K562 (cell line): ENCODE results near the gene C6orf62. TPM values are rescaled to one million over a fixed set of nuclear protein-coding genes. Genes with fewer than 3 reads are reported as not detected.

Source experiments
- BDP1 ChIP-seq: IDR thresholded peaks from 3 replicates; pipeline ENCODE4 v1.6.1; 2011; ENCODE audit not compliant: insufficient read length, insufficient read depth
- CBX2 ChIP-seq: fragments of 200-600 bp; sonication (generic); IDR thresholded peaks from one replicate; pipeline ENCODE4 v1.6.1; 2012; ENCODE audit warnings: mild to moderate bottlenecking, low read length, inconsistent platforms; ENCODE audit not compliant: insufficient read depth, poor library complexity, severe bottlenecking
- CREBBP ChIP-seq: IDR thresholded peaks from one replicate; pipeline ENCODE4 v1.6.1; 2012; ENCODE audit warnings: low read depth, mild to moderate bottlenecking, control low read depth, inconsistent platforms, low read length
- DNMT1 ChIP-seq: fragments of 450-650 bp; IDR thresholded peaks from 2 replicates; pipeline ENCODE4 v1.6.1; 2016; ENCODE audit warnings: antibody characterized with exemption, mild to moderate bottlenecking
- JUNB ChIP-seq: fragments of 450-650 bp; formaldehyde crosslinking; conservative IDR thresholded peaks from 2 replicates; pipeline ENCODE4 v1.4.0; 2020; ENCODE audit warnings: mild to moderate bottlenecking
- PPARD ChIP-seq: fragments of 250-450 bp; sonication (Bioruptor Pico); IDR thresholded peaks from 2 replicates; pipeline ENCODE4 v1.8.0; 2022; ENCODE audit warnings: inconsistent platforms, mild to moderate bottlenecking, moderate library complexity
- SETDB1 ChIP-seq: IDR thresholded peaks from one replicate; pipeline ENCODE4 v1.6.1; 2012; ENCODE audit warnings: low read length, control low read depth, inconsistent platforms
- TFAM ChIP-seq: fragments of 250-450 bp; sonication (Bioruptor Pico); conservative IDR thresholded peaks from 2 replicates; pipeline ENCODE4 v1.5.0; 2021; ENCODE audit warnings: mild to moderate bottlenecking, moderate library complexity
- TRIM24 ChIP-seq, 2 experiments: fragments of 450-650 bp; IDR thresholded peaks; 2 replicates each; pipeline ENCODE4 v1.6.1; 2016
- ZNF444 ChIP-seq: fragments of 250-450 bp; sonication (Bioruptor Pico); IDR thresholded peaks from 2 replicates; pipeline ENCODE4 v1.4.0; 2020; ENCODE audit warnings: mild to moderate bottlenecking, moderate library complexity
- ZNF561 ChIP-seq: fragments of 450-650 bp; formaldehyde crosslinking; conservative IDR thresholded peaks from 2 replicates; pipeline ENCODE4 v1.4.0; 2020; ENCODE audit warnings: mild to moderate bottlenecking, moderate library complexity
- ZNF668 ChIP-seq: fragments of 250-450 bp; sonication (Bioruptor Pico); IDR thresholded peaks from 2 replicates; pipeline ENCODE4 v1.8.0; 2022; ENCODE audit warnings: mild to moderate bottlenecking, inconsistent platforms
- polyA plus RNA-seq, 8 experiments: library from polyadenylated mRNA; depleted of rRNA in 4 of 8; stranded (reverse) in 5 of 8; unstranded in 3 of 8; fragments of >200 nt; fragmentation: Nextera tagmentation in 2 of 8; fragmentation: Illumina TruSeq in 1 of 8; extraction: Ambion mirVana in 2 of 8; extraction: Trizol in 1 of 8; gene quantifications; 2 replicates each; pipeline versions ENCODE4 v1.2.1 to v1.2.3, GENCODE V29; 2011 to 2014; ENCODE audit warnings: inconsistent platforms in 1 of 8, missing spikeins in 1 of 8
- total RNA-seq, 7 experiments: library from RNA; depleted of rRNA in 6 of 7; stranded (reverse); fragments of >200 nt in 6 of 7; fragmentation: Illumina TruSeq in 2 of 7; extraction: Trizol in 2 of 7; gene quantifications; 2 replicates each; pipeline versions ENCODE4 v1.2.1 to v1.2.3, GENCODE V29; 2011 to 2021; ENCODE audit warnings: low replicate concordance in 1 of 7
- TF ChIP-seq, protein P1 (sequence below): fragments of 250-450 bp; sonication (Bioruptor Pico); IDR thresholded peaks from 2 replicates; pipeline ENCODE4 v1.4.0; 2020; ENCODE audit warnings: mild to moderate bottlenecking, moderate library complexity, borderline replicate concordance
- TF ChIP-seq, protein P2 (sequence below), 2 experiments: fragments of 450-650 bp; formaldehyde crosslinking in 1 of 2; IDR thresholded peaks; 2 replicates each; pipeline versions ENCODE4 v1.4.0 to v1.6.1; 2014 to 2020; ENCODE audit warnings: mild to moderate bottlenecking in 2 of 2, borderline replicate concordance in 1 of 2, low read depth in 1 of 2
- TF ChIP-seq, protein P3 (sequence below): fragments of 450-650 bp; formaldehyde crosslinking; IDR thresholded peaks from 2 replicates; pipeline ENCODE4 v1.4.0; 2022; ENCODE audit warnings: missing genetic modification characterization

The C6orf62 gene
- total and polyA plus RNA-seq, 9 of the 15 experiments (the other 6 are each of a cell fraction or from before 2014, with no cell fraction given) = 48.5 to 579 (median 111) TPM

DNA sequence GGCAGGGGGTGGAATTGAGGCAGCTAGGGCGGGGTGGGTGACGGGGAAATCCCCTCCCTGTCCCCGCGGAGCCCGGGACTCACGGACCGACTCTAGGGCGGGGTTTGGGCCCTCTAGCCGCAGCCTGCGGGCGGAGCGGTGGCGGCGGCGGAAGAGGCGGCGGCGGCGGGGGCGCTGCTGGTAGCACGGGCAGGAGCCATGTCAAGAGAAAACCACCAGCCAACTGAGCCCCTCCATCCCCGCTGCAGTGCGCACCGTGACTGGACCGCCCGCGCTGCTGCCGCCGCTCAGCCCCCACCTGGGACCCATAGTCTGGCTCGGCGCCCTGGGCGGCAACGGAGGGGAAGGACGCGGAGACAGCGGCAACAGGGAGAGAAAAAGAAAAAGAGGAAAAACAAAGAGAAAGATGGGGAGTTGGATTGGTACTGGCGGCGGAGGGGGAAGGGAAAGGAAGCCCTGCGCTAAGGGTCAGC lies 1.2 kb upstream of the C6orf62 start (continued):
- TF ChIP-seq, protein P1, sequence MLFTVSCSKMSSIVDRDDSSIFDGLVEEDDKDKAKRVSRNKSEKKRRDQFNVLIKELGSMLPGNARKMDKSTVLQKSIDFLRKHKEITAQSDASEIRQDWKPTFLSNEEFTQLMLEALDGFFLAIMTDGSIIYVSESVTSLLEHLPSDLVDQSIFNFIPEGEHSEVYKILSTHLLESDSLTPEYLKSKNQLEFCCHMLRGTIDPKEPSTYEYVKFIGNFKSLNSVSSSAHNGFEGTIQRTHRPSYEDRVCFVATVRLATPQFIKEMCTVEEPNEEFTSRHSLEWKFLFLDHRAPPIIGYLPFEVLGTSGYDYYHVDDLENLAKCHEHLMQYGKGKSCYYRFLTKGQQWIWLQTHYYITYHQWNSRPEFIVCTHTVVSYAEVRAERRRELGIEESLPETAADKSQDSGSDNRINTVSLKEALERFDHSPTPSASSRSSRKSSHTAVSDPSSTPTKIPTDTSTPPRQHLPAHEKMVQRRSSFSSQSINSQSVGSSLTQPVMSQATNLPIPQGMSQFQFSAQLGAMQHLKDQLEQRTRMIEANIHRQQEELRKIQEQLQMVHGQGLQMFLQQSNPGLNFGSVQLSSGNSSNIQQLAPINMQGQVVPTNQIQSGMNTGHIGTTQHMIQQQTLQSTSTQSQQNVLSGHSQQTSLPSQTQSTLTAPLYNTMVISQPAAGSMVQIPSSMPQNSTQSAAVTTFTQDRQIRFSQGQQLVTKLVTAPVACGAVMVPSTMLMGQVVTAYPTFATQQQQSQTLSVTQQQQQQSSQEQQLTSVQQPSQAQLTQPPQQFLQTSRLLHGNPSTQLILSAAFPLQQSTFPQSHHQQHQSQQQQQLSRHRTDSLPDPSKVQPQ (CRISPR knock-in tag) = no peak
- TF ChIP-seq JUNB (CRISPR knock-in tag) (no peak), TFAM (CRISPR knock-in tag) (no peak), CREBBP (no peak), ZNF668 (CRISPR knock-in tag) (no peak), TRIM24 (IDR thresholded peaks at IDR 0.05) (no peak), BDP1 (no peak), PPARD (no peak), ZNF444 (CRISPR knock-in tag) (no peak), SETDB1 (no peak), CBX2 (no peak), DNMT1 (no peak), ZNF561 (CRISPR knock-in tag) (no peak)
- TF ChIP-seq, protein P2, sequence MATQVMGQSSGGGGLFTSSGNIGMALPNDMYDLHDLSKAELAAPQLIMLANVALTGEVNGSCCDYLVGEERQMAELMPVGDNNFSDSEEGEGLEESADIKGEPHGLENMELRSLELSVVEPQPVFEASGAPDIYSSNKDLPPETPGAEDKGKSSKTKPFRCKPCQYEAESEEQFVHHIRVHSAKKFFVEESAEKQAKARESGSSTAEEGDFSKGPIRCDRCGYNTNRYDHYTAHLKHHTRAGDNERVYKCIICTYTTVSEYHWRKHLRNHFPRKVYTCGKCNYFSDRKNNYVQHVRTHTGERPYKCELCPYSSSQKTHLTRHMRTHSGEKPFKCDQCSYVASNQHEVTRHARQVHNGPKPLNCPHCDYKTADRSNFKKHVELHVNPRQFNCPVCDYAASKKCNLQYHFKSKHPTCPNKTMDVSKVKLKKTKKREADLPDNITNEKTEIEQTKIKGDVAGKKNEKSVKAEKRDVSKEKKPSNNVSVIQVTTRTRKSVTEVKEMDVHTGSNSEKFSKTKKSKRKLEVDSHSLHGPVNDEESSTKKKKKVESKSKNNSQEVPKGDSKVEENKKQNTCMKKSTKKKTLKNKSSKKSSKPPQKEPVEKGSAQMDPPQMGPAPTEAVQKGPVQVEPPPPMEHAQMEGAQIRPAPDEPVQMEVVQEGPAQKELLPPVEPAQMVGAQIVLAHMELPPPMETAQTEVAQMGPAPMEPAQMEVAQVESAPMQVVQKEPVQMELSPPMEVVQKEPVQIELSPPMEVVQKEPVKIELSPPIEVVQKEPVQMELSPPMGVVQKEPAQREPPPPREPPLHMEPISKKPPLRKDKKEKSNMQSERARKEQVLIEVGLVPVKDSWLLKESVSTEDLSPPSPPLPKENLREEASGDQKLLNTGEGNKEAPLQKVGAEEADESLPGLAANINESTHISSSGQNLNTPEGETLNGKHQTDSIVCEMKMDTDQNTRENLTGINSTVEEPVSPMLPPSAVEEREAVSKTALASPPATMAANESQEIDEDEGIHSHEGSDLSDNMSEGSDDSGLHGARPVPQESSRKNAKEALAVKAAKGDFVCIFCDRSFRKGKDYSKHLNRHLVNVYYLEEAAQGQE (IDR thresholded peaks at IDR 0.05; ENCODE audit: borderline replicate concordance) = no peak
- TF ChIP-seq, protein P2 (CRISPR knock-in tag; IDR thresholded peaks at IDR 0.05; ENCODE audit: low read depth) = no peak; the same call in 1 of the 2 replicates
- TF ChIP-seq, protein P3, sequence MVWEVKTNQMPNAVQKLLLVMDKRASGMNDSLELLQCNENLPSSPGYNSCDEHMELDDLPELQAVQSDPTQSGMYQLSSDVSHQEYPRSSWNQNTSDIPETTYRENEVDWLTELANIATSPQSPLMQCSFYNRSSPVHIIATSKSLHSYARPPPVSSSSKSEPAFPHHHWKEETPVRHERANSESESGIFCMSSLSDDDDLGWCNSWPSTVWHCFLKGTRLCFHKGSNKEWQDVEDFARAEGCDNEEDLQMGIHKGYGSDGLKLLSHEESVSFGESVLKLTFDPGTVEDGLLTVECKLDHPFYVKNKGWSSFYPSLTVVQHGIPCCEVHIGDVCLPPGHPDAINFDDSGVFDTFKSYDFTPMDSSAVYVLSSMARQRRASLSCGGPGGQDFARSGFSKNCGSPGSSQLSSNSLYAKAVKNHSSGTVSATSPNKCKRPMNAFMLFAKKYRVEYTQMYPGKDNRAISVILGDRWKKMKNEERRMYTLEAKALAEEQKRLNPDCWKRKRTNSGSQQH = 0 out of 2 replicates have a peak, but pooled peaks have one; percentile 11
